Vagina (tissue), 2 donors: ENCODE data around the gene SBF2. TPM values are rescaled to one million over a fixed set of nuclear protein-coding genes. Genes with fewer than 3 reads are reported as not detected.

Experiments
- DNase-seq, 2 donors: peaks; one replicate each; pipeline ENCODE4 v3.0.0-alpha.2; 2017; ENCODE audit errors: extremely low spot score in 2 of 2
- H3K27ac ChIP-seq: fragments of 200-600 bp; sonication (generic); one replicate; pipeline ENCODE4 v1.5.1; 2019
- H3K27me3 ChIP-seq: fragments of 200-600 bp; sonication (generic); one replicate; pipeline ENCODE4 v1.5.1; 2019
- H3K36me3 ChIP-seq, 2 donors: fragments of 200-600 bp; sonication (generic); one replicate each; pipeline ENCODE4 v1.5.1; 2017 to 2019
- H3K4me1 ChIP-seq: fragments of 200-600 bp; sonication (generic); one replicate; pipeline ENCODE4 v1.5.1; 2019
- H3K4me3 ChIP-seq, 2 donors: fragments of 200-600 bp; sonication (generic); 1 replicate in 1 of 2; 2 replicates in 1 of 2; pipeline ENCODE4 v1.5.1; 2016 to 2019
- H3K9me3 ChIP-seq: fragments of 200-600 bp; sonication (generic); one replicate; pipeline ENCODE4 v1.5.1; 2019
- POLR2A ChIP-seq, 2 donors: fragments of 450-650 bp; IDR thresholded peaks; one replicate each; pipeline ENCODE4 v1.6.1; 2017; ENCODE audit warnings: antibody characterized with exemption in 2 of 2, mild to moderate bottlenecking in 2 of 2, moderate library complexity in 2 of 2
- POLR2AphosphoS5 ChIP-seq, 2 donors: sonication (generic); formaldehyde crosslinking; IDR thresholded peaks; one replicate each; pipeline ENCODE4 v1.9.0; 2017; ENCODE audit warnings: antibody characterized with exemption in 2 of 2, mild to moderate bottlenecking in 2 of 2, low read depth in 1 of 2; ENCODE audit not compliant: insufficient read depth in 1 of 2
- intact Hi-C: fragments of 100-400 bp; cut with DNase I; formaldehyde crosslinking; loops from one replicate; pipeline ENCODE4 v1.15.1; 2023
- total RNA-seq: library from RNA; depleted of rRNA; stranded (reverse); fragments of >200 nt; gene quantifications from one replicate; pipeline ENCODE4 v1.2.3, GENCODE V29; 2016
- TF ChIP-seq, protein P1 (sequence below), 3 experiments: fragments of 450-650 bp in 2 of 3; fragments of 200-600 bp in 1 of 3; sonication (generic) in 1 of 3; IDR thresholded peaks; one replicate each; pipeline ENCODE4 v1.5.1; 2017 to 2019; ENCODE audit warnings: antibody characterized with exemption in 3 of 3, mild to moderate bottlenecking in 2 of 3, moderate library complexity in 2 of 3

SBF2 gene
- total RNA-seq, 1 donor from 2014 or later: 69.5 TPM

DNA sequence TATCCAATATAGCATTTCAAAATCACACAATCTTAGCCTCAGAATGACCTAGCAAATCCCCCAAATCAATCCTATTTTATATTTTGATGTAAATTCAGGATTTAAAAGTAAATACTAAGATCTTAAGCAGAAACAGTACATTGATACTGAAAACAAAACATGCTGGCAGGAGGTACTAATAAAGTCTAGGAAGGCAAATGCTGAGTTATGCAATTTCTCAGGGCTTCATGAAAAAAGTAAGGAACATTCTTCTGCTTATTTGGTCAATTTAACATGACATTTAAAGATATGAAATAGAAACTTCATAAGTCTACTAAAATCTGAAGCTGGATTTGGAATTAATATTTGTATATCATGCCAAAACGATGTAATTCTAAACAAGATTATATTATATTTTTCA is 476.8 kb downstream of the SBF2 start:
- no peak for DNase-seq
- TF ChIP-seq POLR2AphosphoS5 (IDR thresholded peaks at IDR 0.05; ENCODE audit: insufficient read depth in 1 of 2, low read depth in 1 of 2) (no peak), POLR2A (IDR thresholded peaks at IDR 0.05) (no peak)
- TF ChIP-seq, protein P1, sequence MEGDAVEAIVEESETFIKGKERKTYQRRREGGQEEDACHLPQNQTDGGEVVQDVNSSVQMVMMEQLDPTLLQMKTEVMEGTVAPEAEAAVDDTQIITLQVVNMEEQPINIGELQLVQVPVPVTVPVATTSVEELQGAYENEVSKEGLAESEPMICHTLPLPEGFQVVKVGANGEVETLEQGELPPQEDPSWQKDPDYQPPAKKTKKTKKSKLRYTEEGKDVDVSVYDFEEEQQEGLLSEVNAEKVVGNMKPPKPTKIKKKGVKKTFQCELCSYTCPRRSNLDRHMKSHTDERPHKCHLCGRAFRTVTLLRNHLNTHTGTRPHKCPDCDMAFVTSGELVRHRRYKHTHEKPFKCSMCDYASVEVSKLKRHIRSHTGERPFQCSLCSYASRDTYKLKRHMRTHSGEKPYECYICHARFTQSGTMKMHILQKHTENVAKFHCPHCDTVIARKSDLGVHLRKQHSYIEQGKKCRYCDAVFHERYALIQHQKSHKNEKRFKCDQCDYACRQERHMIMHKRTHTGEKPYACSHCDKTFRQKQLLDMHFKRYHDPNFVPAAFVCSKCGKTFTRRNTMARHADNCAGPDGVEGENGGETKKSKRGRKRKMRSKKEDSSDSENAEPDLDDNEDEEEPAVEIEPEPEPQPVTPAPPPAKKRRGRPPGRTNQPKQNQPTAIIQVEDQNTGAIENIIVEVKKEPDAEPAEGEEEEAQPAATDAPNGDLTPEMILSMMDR (IDR thresholded peaks at IDR 0.05): no peak

DNA sequence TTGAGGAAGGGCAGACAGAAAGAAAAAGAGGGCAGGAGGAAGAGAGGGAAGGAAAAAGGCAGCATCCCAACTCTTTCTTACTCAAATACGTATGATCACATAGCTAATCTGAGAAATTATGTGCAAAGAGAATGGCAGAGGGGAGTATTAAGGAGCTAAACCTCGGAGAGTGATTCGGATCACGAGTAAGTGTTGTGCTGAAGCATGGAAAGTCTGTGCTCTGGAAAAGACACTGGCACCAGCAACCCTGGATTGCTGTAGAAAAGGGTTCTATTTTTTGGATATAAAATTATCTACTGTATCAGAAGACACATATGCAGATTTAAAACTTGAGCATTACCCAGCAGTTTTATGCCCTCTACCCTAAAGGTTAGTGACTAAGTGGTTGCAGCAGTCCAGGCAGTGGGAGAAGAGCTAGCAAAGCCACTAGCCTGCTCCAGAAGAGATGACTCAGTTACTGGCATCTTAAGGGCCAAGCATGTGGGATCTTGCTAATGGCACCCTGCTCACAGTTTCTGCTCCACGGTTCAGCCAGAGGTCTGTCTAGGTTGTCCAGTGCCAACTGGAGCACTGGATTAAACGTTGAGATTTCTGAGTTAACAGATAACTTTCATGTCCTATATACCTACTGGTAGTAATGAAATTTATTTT is 478.4 kb downstream of the SBF2 start:
- Histone ChIP-seq H3K27me3 (no peaks in the 10 kb centered on the region), H3K9me3 (no peaks in the 10 kb centered on the region), H3K4me1 (peaks cover 6% of the 10 kb centered on the region), H3K4me3 (no peak overlapping the region), H3K36me3 (peaks cover 0 to 12% of the 10 kb centered on the region in 2 donors), H3K27ac (no peak overlapping the region)
- intact Hi-C loops: no loop called here
- DNase-seq: no peak
- TF ChIP-seq, protein P1 (IDR thresholded peaks at IDR 0.05): no peak
- TF ChIP-seq POLR2AphosphoS5 (IDR thresholded peaks at IDR 0.05; ENCODE audit: insufficient read depth in 1 of 2, low read depth in 1 of 2) (no peak), POLR2A (IDR thresholded peaks at IDR 0.05) (no peak)

More for the DNA sequence above, 476.8 kb downstream of the SBF2 start:
- peaks cover 7% of the 10 kb centered on the region for H3K4me1 ChIP-seq
- H3K27me3 ChIP-seq: no peaks in the 10 kb centered on the region
- H3K27ac ChIP-seq: no peak overlapping the region
- intact Hi-C loops: no loop called here
- no peaks in the 10 kb centered on the region for H3K9me3 ChIP-seq
- H3K36me3 ChIP-seq: no peaks in the 10 kb centered on the region
- H3K4me3 ChIP-seq: no peak overlapping the region

DNA sequence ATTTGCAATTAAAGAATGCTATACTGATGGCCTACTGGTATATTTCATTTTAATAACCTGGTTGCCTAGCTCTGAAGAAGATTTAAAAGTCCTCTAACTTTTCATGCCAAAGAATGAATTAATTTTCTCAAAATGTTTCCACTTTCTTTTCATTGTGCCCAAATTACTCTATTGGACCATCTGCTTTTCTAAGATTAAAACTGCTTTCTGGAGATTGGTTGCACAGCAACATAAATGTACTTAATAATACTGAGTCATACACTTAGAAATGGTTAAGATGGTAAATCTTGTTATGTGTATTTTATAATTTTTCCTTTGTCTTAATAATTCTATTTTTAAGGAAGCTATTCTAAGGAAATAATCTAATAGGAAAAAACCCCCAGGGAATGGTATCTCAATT is 479.9 kb downstream of the SBF2 start:
- TF ChIP-seq POLR2A (IDR thresholded peaks at IDR 0.05): no peak
- TF ChIP-seq POLR2AphosphoS5 (IDR thresholded peaks at IDR 0.05; ENCODE audit: insufficient read depth in 1 of 2, low read depth in 1 of 2): no peak
- TF ChIP-seq, protein P1 (IDR thresholded peaks at IDR 0.05): no peak
- no peaks in the 10 kb centered on the region for H3K4me1 ChIP-seq
- no peak overlapping the region for H3K27ac ChIP-seq
- intact Hi-C loops: no loop called here
- H3K27me3 ChIP-seq: no peaks in the 10 kb centered on the region
- no peak overlapping the region for H3K4me3 ChIP-seq
- no peak for DNase-seq
- peaks cover 0 to 12% of the 10 kb centered on the region in 2 donors for H3K36me3 ChIP-seq
- H3K9me3 ChIP-seq: no peaks in the 10 kb centered on the region

DNA sequence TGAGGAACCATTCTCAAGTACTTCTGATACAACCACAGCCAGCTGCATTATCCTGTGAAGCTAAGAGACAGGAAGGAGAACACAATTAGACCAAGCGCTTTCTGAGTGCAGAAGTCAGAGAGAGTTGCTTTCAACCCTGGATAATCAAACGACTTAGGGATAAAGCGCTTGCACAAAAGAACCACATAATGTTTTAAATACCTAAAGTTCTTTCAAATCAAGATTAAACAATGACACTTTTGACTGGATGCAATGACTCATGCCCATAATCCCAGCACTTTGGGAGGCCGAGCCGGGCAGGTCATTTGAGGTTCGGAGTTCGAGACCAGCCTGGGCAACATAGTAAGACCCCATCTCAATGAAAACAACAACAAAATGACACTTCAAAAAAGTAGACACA is 485.1 kb downstream of the SBF2 start:
- no peak for DNase-seq
- Histone ChIP-seq H3K9me3 (no peaks in the 10 kb centered on the region), H3K4me1 (peaks cover 11% of the 10 kb centered on the region), H3K4me3 (no peak overlapping the region), H3K27me3 (no peaks in the 10 kb centered on the region), H3K36me3 (peaks cover 0 to 29% of the 10 kb centered on the region in 2 donors), H3K27ac (peak overlapping the region; percentile 37)
- intact Hi-C loops: no loop called here
- TF ChIP-seq POLR2AphosphoS5 (IDR thresholded peaks at IDR 0.05; ENCODE audit: insufficient read depth in 1 of 2, low read depth in 1 of 2) (no peak), POLR2A (IDR thresholded peaks at IDR 0.05) (no peak)
- TF ChIP-seq, protein P1 (IDR thresholded peaks at IDR 0.05): no peak

DNA sequence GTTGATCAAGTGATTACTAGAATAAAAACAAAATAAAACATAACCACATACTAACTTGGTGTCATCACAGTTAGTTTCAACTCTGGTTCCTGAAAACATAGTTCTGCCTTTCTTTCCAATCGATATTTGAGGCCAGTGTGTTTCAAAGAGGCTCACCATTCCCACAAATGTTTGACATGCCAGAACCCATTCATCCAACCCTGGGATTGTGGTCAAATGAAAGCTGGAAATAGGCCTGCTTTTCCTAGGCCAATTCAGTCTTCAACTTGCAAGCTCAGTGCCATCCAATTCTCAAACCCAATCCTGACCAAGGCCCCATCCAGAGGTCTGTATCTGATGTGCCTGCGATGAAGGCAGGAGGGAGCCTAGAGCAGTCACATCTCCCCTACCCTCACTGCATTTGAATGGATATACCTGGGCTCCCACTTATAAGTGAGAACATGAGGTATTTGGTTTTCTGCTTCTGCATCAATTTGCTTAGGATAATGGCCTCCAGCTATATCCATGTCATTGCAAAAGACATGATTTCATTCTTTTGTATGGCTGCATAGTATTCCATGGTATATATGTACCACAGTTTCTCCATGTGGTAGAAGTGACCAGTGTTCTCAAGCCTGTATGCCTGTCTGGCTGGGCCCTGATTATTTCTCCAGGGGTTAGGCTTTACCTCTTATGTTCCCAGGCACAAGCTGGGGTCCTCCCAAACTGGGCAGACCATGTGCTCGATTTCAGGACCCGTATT is 486.9 kb downstream of the SBF2 start:
- no peaks in the 10 kb centered on the region for H3K9me3 ChIP-seq
- no peak for DNase-seq
- no peaks in the 10 kb centered on the region for H3K27me3 ChIP-seq
- intact Hi-C loops: no loop called here
- TF ChIP-seq, protein P1 (IDR thresholded peaks at IDR 0.05): no peak
- H3K4me3 ChIP-seq: no peak overlapping the region
- H3K4me1 ChIP-seq: peaks cover 29% of the 10 kb centered on the region
- peaks cover 0 to 29% of the 10 kb centered on the region in 2 donors for H3K36me3 ChIP-seq
- peak overlapping the region; percentile 27 for H3K27ac ChIP-seq
